ENCODE results near the gene CCDC85B.

DNA sequence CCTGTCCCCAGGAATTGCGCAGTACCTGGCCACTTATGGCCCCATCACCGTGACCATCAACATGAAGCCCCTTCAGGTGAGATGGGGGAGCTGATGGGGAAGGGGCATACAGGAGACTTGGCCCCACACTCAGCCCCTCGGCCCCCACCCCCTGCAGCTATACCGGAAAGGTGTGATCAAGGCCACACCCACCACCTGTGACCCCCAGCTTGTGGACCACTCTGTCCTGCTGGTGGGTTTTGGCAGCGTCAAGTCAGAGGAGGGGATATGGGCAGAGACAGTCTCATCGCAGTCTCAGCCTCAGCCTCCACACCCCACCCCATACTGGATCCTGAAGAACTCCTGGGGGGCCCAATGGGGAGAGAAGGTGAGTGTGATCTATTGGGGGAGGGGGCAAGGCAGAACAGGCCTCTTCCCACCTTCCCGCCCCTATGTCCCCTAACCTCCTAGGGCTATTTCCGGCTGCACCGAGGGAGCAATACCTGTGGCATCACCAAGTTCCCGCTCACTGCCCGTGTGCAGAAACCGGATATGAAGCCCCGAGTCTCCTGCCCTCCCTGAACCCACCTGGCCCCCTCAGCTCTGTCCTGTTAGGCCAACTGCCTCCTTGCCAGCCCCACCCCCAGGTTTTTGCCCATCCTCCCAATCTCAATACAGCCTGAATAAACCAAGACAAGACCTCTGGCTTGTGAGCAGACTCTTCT lies 7.3 kb upstream of the CCDC85B start:
- no peak for TF ChIP-seq POLR2A (IDR thresholded peaks at IDR 0.05; ENCODE audit: low read depth, low read length)
- no peak for TF ChIP-seq POLR2AphosphoS5 (IDR thresholded peaks at IDR 0.05; ENCODE audit: low read depth, low read length)

Data from GM12892 (cell line).